GM12892 (cell line): ENCODE results near the gene BASP1.

Experiments used
- POLR2A ChIP-seq: IDR thresholded peaks from 2 replicates; pipeline ENCODE4 v1.6.1; 2011; ENCODE audit warnings: low read depth, low read length, control low read depth
- POLR2AphosphoS5 ChIP-seq: IDR thresholded peaks from 2 replicates; pipeline ENCODE4 v1.6.1; 2011; ENCODE audit warnings: low read depth, low read length, control low read depth

DNA sequence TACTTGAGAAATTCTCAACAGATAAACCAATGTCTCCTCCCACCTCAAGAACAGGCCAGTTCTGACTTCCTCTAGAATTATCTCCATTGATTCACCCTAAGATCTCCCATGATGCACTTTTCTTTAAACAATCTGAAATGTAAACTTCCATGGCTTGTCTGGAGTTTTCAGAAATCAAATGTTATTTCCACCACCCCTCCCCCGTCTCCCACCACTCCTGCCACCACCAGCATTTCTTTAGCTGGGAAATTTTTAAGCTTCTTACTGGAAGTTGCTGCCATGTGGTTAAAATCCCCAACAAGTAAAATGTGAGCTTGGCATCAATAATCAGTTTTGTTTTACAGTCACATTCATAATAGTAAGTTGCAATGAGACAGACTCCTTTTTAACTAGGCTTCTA, 32.8 kb upstream of the BASP1 start:
- TF ChIP-seq POLR2A, result no peak
- TF ChIP-seq POLR2AphosphoS5, result no peak
